ENCODE results near the gene ERVH48-1. TPM values are rescaled to one million over a fixed set of nuclear protein-coding genes. Genes with fewer than 3 reads are reported as not detected.
"Not testable (repeated sequence)": the region's sequence is repeated elsewhere in the genome, so short reads cannot be mapped to it uniquely, and the experiment has no call there.

ERVH48-1 gene
- not detected in 2 replicates for total RNA-seq (2014; rRNA removed; shearing (Covaris generic))

DNA sequence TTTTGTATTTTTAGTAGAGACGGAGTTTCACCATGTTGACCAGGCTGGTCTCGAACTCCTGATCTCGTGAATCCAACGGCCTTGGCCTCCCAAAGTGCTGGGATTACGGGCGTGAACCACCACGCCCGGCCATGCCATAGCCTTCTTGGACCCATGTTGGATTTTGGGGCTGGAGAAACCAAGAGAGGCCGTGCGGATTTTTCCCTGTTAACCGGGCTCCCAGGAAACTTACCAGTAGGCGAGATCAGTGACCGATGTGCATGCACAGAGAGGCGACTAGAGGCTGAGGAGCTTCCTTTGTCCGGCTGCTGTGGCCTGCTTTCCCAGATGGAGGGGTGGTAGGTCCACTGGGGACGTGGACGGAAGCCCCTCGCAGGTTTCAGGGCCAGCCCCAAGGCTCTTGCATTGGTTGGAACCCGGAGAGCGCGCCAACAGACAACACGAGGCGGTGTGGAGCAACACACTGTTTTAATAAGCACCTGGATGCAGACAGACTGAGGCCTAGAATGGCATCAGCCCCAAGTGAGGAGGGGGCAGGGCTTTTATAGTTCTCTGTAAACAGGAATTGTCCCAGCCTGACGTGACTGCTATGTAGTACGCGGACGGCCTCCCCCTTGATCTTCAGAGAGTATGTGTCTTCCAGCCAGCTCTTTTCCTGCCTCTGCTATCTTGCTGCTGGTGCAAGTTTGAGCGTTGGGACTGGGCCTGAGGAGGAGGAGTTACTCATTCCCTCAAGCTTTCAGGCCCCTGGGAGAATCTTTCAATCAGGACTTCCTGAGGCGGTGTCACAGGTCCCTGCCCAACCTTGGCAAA lies at the start of gene ERVH48-1:
Gene ERVH48-1, minus strand, starts transcription at position 517 of the 813 bp plus-strand sequence. CDS start 6,624 bp downstream, outside the sequence.
- no peak for DNase-seq (ENCODE audit: low spot score)

DNA sequence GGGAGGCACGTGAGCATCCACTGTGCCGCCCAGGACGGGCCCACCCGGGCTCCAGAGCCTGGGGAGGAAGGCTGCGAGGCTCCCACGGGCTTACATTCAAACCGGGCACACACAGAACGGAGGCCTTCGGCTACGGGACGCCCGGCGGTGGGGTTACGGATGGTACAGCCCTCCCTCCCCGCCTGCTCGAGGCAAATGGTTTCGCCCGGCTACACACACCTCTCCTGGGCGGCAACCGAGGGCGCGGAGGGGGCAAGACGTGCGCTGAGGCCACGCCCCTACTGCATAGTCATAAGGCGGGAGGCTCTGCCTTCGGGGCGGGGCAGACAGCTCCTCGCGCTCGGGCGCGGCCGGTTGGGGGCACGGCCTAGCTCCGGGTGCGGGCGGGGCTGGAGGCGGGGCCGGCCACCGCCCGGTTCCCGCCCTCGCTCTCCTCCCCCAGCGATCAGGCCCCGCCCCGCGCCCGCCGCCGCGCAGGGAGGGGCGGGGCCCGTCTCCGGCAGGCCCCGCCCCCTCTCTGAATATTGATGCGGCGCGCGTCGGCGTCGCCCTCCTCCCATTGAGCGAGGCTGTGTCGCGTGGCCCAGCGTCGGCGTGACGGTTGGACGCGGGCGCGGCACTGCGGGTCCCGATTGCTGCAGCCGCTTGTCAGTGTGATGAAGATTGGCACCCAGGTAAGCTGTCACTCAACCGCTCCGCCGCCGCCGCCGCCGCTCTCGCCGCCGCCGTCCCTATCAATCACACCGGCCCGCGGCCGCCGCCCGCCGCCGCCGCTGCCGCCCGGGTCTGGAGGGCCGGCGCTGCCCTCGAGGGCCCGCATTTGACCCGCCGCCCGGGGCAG lies 48.8 kb upstream of the ERVH48-1 start, which contains the start of gene PKNOX1:
Gene PKNOX1, plus strand, starts transcription at position 572 of the 841 bp plus-strand sequence. CDS start 29,820 bp downstream, outside the sequence.
- peak; percentile 98 for DNase-seq (ENCODE audit: low spot score)

DNA sequence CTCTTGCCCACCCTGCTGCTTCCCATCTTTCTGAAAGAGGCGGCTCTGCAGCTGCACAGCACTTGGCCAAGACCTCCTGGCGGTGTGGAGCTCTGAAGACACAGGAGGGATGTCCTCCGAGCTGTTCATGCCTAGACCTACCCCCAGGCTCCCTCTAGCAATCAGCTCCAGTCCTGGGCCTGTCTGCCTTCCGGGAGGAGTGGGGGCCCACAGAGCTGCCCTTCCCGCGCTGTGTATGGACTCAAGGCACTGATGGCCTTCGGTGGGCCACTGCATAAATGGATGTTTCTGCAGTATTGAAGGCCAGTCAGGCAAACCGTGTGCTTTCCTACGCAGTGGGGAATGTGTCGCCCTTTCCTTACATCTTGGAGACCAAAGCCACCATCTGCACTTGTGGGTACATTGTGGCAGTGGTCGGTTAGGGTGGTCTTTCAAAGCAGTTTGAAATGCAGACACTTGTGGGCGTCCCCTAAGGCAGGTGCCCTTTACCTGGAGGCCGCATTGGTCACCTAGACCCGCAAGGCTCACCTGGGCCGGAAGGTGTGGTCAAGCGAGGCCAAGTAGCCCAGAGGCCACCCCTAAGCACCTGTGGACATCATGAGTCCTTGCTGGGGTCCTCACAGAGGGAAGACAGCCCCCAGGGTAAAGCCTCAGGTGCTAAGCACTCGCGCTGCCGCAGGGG lies 48.0 kb upstream of the ERVH48-1 start:
- no peak for DNase-seq (ENCODE audit: low spot score)

DNA sequence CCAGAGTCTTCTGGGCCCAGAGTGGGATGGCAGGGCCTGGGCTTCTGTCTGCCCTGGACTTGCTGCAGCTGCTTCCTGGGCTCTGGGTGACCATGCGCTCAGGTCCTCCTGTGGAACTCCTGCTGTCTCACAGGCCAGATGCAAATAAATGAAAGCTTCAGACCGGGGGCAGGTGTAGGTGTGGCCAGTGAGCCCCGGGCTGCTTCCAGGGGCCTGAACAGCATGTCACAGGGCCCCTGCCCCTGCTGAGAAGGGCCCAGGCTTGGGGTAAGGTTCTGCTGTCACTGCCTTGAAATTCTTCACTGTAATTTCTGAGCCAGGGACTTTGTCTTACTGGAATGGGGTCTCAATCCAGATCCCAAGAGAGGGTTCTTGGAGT lies 46.5 kb upstream of the ERVH48-1 start:
- DNase-seq (ENCODE audit: low spot score) = no peak

DNA sequence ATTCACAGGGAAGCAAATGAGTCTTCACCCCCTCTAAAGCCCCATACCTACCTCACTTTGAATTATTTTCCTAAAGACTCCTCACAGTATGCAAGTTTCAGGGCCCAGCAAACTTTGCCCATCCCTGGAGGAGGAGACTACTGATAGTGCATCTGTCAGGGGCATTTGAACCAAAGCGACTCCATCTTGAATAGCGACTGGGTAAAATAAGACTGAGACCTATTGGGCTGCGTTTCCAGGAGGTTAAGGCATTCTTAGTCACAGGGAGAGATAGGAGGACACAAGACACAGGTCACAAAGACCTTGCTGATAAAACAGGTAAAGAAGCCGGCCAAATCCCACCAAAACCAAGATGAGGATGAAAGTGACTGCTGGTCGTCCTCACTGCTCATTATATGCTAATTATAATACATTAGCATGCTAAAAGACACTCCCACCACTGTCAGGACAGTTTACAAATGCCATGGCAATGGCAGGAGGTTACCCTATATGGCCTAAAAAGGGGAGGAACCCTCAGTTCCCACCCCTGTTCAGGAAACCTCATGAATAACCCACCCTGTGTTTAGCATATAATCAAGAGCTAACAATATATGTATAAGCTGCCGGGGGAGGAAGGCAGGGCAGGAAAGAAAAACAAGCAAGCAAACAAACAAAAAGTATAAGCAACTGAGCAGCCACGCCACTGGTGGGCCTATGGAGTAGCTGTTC lies 45.7 kb upstream of the ERVH48-1 start:
- no peak for DNase-seq (ENCODE audit: low spot score)

DNA sequence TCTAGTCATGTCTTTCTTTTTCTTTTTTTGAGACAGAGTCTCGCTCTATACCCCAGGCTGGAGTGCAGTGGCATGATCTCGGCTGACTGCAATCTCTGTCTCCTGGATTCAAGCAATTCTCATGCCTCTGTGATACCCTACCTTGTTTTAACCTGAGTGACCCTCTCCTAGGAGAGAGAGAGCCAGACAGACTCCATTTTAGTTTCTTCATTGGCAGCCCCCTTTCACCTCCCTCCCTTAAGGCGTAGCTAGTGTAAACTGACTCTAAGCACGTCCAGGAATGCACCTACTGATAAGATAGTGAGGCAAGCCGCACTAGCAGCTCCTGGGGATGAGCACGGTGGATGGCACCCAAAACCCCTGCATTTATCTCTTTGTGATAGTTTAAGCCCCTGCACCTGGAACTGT lies 43.8 kb upstream of the ERVH48-1 start:
- DNase-seq (ENCODE audit: low spot score) = no peak

DNA sequence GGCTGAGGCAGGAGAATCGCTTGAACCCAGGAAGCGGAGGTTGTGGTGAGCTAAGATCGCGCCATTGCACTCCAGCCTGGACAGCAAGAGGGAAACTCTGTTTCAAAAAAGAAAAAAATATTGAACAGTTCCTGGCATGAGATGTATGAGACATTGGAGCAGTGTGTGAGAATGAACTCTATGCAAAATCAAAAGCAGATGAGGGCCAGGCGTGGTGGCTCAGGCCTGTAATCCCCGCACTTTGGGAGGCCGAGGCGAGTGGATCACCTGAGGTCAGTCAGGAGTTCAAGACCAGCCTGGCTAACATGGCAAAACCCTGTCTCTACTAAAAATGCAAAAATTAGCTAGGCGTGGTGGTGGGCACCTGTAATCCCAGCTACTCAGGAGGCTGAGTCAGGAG lies 42.2 kb upstream of the ERVH48-1 start:
- not testable (repeated sequence) for DNase-seq (ENCODE audit: low spot score)

DNA sequence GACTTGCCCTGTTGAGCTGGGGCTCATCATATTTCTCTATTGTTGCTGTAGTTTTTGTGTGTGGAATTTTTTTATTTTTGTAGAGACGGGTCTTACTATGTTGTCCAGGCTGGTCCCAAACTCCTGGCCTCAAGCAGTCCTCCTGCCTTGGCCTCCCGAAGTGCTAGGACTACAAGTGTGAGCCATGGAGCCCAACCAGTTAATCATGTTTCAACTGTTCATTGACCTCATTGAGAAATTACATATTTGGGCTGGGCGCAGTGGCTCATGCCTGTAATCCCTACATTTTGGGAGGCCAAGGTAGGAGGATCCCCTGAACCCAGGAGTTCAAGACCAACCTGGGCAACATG lies 39.8 kb upstream of the ERVH48-1 start:
- no peak for DNase-seq (ENCODE audit: low spot score)

DNA sequence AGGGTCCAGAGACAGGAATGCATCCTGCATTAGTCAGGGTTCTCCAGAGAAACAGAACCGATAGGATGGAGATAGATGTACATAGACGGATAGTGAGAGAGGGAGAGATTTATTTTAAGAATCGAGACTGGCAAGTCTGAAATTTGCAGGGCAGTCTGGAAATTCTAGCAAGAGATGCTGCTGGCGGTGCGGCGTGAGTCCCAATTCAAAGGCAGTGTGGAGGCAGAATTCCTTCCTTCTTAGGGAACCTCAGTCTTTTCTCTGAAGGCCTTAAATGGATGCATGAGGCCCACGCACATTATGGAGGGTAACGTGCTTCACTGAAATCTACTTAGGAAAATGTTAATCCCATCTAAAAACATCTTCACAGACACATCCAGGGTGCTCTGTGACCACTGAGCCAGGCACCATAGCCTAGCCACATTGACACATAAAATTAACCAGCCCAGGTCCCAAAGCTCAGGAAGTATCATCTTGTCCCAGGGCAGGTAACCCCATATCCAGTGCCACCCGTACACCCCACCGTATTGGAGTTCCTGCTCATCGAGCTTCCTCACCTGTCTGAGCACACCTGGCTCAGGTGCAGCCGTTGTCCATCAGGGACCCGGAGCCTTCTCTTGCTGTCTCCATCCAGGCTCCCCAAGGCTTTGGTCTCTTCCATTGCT lies 39.2 kb upstream of the ERVH48-1 start:
- DNase-seq (ENCODE audit: low spot score) = no peak

DNA sequence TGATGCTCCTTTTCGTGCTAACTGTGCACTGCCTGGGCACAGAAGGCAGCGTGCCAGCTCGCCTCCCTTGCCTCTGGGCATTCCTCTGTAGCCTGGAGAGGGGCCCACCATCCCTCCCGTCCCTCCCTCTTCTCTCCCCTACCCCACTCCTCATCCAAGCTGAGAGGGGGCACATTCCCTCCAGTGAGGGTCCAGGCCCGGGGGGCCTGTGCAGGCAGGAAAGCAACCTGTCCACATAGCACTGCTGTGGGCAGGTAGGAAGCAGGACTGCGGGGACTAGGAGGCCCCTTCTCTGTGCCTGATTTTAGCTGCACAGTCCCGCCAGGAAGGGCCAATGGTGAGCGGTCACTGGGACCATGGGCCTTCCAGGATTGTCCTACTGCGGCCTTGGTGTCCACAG lies 38.7 kb upstream of the ERVH48-1 start:
- no peak for DNase-seq (ENCODE audit: low spot score)

DNA sequence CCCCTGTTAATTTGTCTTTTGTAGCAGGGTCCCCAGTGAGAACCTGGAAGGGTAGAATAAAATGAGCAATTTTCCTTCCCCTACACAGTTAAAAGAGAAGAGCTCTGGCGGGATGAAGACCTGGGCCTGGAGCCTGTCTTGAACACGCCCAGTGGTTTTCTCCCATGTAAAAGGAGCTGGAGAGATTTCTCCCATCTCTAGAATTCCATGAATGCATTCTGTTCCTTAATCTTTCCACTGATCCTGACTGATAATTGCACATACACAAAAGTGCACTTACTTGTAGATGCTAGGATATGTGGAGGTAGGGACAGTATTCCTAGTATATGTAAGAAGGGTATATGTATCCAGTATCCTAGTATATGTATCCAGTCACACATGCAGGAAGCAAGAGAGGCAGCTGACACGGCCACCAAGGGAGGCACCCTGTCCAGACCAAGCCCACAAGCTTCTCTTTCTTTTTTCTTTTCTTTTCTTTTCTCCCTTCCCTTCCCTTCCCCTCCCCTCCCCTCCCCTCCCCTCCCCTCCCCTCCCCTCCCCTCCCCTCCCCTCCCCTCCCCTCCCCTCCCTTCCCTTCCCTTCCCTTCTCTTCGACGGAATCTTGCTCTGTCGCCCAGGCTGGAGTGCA lies 37.1 kb upstream of the ERVH48-1 start:
- no peak for DNase-seq (ENCODE audit: low spot score)

DNA sequence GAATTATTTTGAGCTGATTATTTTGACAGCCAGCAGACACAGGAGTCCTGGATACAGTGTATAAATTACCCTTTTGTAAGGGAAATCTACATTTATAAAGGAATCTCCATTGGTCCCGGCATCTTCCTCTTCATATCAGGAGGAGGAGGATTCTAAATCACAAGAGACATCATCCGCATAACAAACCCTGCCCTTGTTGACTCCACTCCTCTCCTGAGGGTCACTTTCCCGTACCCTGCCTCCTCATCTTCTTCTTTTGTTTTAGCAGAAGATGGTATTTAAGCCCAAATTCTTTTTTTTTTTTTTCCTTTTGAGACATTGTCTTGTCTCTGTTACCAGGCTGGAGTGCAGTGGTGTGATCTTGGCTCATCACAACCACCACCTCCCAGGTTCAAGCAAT lies 34.3 kb upstream of the ERVH48-1 start:
- no peak for DNase-seq (ENCODE audit: low spot score)

DNA sequence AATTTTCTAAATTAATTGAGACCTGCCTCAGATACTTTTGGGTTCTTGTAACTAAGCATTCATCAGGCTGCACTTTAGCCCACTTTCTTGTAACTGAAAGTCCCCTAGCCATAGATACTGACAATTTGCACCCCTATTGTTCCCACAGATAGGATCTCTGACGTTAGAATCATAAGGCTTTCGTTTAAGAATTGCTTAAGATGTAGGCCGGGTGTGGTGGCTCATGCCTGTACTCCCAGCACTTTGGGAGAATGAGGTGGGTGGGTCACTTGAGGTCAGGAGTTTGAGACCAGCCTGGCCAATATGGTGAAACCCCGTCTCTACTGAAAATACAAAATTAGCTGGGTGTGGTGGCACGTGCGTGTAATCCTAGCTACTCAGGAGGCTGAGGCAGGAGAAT lies 32.7 kb upstream of the ERVH48-1 start:
- DNase-seq (ENCODE audit: low spot score) = not testable (repeated sequence)

DNA sequence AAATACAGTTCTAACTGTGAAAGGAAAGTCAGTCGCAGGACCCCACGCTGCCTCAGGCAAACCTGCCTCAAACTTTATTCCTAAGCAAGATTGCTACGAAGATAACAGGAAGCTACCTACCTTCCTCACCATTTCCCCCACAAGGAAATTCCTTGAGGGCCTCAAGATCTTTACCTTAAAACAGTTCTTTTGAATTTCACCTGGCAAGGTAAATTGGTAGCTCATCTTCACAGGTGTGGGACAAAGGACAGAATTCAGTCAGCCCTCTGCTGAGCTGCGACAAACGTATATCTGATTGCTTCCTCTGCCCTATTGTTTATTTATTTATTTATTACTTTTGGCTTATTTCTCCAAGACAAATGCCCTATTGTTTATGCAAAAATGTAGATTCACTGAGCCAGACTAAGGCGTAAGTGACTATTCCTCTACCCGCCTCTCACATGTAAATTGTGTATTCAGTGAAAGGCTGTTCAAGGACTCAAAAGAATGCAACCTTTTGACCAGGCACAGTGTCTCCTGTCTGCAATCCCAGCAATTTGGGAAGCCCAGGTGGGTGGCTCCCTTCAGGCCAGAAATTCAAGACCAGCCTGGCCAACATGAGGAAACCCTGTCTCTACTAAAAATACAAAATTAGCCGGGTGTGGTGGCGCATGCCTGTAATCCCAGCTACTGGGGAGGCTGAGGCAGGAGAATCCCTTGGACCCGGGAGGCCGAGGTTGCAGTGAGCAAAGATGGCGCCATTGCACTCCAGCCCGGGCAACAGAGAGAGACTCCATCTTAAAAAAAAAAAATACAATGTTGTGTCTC lies 31.6 kb upstream of the ERVH48-1 start:
- DNase-seq (ENCODE audit: low spot score) = no peak

DNA sequence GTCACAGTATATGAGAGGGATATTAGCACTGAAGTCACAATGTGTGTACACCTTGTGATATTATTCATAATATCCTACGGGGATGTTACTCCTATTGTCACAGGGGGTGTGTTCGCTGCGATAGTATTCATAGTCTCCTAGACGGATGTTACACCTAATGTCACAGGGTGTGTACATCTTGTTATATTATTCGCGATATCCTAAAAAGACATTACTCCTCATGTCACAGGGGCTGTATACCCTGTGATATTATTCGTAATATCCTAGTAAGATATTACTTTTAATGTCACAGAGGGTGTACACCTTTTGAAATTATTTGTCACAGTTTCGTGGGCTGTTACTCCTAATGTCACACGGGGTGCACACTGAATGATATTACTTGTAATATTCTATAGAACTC lies 25.8 kb upstream of the ERVH48-1 start:
- not testable (repeated sequence) for DNase-seq (ENCODE audit: low spot score)

DNA sequence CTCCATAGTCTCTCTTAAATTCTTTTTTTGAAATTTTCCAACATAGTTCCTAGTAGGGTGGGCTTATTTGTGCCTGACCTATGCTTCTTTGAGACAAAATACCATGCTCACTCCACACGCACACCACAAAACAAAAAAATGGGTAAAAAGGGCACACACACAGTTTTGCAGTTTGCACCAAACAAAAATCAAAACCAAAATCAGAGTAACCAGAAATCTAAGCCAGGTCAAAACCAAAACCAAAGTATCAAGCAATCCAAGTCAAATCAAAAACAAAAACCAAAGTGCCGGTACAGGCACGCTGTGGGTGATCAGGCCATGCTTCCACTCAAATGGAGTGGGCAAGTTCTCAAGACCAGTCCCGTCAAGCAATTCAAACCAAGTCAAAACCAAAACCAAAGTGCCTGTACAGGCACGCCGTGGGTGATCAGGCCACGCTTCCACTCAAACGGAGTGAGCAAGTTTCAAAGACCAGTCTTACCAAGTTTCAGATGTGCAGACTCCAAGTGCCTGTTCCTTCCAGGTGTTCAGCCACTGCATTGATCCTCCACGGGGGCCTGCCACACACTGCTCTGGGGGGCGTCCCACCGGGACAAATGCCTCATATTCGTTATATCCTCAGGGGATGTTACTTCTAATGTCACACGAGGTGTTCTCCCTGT lies 23.8 kb upstream of the ERVH48-1 start:
- not testable (repeated sequence) for DNase-seq (ENCODE audit: low spot score)

DNA sequence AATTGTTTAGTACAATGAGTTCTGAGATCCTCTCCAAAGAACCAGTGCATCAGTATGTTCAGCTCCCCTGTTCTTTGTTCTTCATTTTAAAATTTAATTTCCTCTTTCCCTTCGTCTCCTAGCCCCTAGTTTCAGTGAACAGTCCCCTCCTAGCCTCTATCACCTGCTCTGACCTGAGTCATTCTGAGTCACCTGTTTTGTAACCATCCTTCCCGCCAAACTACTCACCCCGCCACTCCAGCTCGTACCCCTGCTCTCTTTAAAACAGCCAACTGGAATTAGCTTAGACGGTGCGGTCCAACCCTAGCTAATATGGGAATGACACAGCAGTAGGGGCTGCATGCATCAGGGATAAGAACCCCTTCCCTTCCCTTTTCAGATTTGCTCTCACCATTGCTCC lies 16.8 kb upstream of the ERVH48-1 start:
- DNase-seq (ENCODE audit: low spot score) = no peak

DNA sequence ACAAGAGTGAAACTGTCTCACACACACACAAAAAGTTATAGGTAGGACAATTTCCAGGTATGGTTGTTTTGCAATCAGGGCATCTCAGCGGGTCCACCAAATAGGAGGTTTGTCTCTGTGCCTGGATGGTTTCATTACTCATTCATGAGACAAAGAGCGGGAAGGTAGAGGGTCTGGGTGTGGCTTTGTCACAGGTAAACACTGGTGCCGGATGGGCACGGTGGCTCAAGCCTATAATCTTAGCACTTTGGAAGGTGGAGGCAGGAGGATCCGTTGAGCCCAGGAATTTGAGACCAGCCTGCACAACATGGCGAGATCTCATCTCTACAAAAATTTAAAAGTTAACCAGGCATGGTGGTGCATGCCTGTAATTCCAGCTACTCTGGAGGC lies 16.3 kb upstream of the ERVH48-1 start:
- DNase-seq (ENCODE audit: low spot score) = no peak

Measured in A172 (cell line).